GM19324 (cell line): ENCODE data around the gene SESN3.
"Not testable (repeated sequence)": the region's sequence is repeated elsewhere in the genome, so short reads cannot be mapped to it uniquely, and the experiment has no call there.

ENCODE experiments used
- ATAC-seq: cut with Tn5 transposase; IDR thresholded peaks from one replicate; pipeline ENCODE4 v1.9.1; 2021; ENCODE audit warnings: mild to moderate bottlenecking, moderate library complexity; ENCODE audit not compliant: unreplicated experiment, low FRiP score

The SESN3 gene, protein sequence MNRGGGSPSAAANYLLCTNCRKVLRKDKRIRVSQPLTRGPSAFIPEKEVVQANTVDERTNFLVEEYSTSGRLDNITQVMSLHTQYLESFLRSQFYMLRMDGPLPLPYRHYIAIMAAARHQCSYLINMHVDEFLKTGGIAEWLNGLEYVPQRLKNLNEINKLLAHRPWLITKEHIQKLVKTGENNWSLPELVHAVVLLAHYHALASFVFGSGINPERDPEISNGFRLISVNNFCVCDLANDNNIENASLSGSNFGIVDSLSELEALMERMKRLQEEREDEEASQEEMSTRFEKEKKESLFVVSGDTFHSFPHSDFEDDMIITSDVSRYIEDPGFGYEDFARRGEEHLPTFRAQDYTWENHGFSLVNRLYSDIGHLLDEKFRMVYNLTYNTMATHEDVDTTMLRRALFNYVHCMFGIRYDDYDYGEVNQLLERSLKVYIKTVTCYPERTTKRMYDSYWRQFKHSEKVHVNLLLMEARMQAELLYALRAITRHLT

DNA sequence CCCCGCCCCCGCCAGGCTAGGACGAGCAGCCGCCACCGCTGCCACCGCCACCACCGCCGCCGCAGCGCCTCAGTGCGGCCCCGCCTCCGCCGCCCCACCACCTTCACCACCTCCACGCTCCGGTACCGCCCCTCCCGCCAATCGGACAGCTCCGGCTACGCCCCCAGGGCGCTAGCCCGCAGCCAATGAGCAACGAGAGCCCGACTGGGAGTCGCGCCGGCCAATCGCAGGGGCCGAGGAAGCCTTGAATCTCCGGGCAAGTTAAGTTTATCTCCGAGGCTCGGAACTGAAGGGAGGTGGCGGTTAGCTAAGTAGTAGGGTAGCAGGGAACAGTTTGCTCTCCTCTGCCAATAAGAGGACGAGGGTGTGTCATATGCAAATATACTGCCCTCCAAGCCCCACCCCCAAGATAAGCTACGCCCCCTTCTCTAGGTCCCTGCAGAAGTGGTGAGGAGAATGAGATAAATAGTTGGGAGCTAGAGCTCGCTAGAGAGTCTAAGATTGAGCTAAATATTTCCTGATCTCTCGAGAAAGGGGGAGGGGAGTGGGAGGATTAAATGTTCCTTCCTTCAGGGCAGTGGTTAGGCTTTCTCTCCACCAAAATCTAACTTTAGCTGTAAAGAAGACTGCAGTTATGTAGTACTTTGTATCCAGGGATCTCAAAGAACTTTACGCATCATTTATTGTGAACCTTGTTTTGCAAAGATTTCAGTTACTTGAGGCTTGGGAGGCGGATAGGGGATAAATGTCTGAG is at the start of gene SESN3:
Gene SESN3, minus strand, starts transcription at position 76 of the 754 bp plus-strand sequence. CDS start 342 bp downstream, outside the sequence.
- ATAC-seq, result peak; percentile 98

DNA sequence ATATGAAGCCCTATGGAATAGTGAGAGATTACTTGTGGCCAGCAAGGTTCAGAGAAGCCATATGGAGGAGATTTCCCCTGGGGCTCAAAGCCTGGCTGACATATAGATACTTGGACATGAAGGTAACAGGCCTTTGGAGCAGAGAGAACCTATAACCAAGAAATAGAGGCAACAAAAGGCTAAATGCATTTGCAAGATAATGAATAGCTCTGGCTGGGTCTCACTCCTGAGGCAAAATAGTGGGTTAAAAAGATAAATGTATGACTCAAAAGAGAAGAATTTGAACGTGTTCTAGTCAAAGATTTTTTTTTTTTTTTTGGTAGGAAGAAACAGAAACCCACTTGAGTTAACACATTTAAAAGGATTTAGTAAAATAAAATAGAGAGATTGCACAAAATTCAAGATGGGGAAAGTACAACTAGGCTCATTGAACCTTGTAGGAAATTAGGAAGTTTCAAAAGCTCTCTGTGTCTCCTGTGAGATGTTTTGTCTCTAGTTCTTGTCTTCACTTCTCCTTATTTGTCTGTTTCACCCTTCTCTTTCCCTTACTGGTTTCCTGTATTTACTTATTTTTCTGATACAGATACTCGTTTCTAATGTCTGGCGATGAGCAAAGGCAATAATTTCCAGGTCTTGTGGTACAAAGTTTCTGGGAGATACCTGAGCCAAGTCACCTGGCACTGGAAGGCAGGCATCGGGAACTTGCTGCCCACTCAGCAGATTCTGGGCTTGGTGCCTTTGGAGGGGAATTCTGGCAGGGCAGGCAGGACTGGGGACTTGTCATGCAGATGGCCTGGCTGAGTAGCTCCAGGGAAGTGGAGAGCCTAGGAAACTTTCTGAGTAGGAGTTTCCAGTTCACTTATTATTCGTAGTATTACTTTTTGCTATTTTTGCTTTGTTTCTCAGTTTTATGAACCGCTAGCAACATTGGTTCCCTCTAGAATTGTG is 49.2 kb upstream of the SESN3 start:
- no peak for ATAC-seq

DNA sequence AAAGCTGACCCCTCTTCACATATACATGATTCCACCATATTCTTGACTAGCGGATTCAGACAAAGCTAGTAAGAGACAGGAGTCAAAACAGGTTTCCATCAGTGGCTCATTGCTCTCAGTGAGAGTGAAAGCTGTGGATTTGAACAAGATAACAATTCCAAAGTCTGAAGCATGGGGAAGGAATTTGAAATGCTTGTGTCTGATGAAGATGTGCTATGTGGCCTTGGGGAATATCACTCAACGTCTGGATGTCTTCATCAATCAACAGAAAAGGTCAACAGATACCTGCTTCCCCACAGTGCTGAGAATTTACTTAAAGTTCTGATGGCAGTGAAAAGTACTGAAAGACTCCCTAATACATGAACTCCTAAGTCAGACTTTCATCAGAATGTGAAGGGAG is 46.9 kb upstream of the SESN3 start:
- ATAC-seq, result no peak

DNA sequence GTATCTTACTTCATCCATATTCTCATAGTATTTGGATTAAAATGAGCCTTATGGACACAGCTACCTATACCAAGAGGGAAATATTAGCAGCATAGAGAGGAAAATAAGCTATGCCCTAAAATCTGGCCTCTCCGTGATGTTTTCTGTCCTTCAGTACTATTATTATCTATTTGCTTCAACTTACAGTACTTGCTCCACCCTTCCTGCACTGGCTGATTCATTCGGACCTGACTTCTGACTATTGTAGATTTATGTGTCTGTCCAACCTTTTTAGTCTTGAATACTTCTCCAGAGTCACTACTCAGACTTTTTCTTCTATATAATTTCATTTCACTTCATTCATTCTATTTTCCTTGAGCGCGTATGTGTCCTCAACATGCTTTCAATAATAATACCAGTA is 45.1 kb upstream of the SESN3 start:
- ATAC-seq, result no peak

DNA sequence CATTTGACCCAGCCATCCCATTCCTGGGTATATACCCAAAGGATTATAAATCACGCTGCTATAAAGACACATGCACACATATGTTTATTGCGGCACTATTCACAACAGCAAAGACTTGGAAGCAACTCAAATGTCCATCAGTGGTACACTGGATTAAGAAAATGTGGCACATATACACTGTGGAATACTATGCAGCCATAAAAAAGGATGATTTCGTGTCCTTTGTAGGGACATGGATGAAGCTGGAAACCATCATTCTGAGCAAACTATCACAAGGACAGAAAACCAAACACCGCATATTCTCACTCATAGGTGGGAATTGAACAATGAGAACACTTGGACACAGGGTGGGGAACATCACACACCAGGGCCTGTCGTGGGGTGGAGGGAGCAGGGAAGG is 42.6 kb upstream of the SESN3 start:
- ATAC-seq, result not testable (repeated sequence)

DNA sequence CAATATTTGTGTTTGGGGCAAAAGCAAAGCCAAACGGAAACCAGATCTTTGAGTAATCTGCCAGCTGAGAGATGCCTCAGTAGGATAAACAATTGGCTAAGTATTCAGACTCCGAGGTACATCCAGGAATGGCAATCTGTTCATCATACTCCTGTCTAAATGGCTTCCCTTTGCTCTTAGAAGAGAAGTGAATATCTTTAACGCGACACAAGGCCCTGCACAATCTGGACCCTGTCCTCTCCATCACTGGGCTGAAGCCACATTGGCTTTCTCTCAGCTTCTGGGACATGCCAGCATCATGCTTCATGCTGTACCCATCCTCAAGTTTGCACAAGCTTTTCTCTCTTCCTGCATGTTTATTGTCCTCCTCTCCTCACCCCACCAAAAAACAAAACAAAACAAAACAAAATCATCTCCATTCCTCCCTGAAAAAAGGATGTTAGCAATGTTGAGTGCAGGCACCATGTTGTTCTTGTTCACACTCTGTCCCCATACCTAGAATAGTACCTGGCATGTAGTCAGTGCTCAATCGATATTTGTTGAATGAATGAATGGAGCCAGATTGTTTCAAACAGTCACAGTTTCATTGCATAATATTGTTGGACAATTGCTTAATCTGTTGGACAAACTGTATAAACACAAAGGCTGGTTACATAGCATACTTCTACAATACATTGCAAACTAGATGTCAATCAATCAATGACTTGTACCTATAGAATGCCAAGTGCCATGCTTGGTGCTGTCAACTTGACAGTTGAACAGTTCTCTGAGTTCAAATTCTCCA is 38.2 kb upstream of the SESN3 start:
- ATAC-seq, result no peak

DNA sequence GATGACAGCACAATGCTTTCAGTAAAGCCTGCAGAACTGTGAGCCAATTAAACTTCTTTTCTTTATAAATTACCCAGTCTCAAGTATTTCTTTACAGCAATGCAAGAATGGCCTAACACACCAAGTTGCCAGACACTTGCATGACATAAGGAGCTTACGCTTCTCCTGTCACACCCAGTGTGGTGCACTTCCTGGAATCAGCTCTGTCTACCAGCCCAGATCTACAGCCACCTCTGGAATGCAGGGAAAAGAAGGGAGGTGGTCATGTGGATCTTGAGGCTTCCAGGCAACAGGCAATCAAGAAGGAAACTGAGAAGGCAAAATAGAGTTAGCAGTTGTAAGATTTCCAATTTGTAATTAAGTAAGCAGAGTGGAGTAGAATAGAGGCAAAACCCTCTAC is 37.4 kb upstream of the SESN3 start:
- ATAC-seq, result no peak

DNA sequence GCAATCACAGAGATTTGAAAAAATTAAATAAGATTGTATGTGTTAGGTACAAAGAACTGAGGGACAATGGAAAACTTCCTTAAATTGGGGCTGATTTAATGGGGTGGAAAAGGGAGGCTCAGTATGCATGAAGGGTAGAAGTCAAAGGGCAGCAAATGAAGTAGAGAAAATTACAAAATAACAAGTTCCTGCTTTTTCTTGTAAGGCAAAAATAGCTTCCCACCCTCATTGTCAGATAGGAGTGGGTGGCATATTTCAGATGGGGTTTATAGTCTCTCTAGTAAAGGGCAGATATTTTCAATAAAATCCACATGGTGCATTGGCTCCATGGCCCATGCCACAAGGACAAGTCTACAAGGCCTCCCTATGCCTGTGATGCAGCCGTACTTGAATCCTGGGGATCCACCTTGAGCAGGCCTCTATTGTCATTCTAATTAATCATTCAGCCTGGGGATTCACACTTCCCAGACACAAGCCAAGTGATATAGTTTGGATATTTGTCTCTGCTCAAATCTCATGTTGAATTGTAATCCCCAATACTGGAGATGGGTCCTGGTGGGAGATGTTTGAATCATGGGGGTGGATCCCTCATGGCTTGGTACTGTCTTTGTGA is 36.7 kb upstream of the SESN3 start:
- no peak for ATAC-seq

DNA sequence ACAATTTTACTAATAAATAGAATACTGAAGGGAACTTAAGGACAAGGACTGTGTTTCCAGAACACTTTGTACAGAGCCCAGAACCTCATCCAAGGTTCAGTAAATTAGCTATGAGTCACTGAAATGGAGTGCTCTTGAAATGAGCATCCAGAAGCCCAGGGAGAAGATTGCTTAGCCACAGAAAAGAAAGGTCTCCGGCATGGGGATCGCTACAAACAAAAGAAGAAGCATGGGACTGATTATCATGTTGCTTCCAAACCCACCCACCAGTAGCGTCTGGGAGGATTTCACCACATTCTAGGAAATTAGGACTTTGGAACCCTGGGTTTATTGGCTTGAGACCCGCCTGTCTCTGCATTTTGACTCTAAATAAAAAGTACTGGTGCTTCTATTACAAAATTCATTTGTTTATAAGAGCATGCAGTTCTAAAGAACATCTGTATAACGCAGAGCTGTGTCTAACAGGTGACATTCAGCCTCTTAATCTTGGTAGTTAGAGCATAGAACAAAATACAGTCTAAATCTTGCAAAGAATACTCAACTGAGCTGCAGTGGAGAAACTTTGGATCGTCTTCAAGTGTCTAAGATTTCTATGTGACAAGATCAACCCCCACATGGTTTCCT is 35.9 kb upstream of the SESN3 start:
- ATAC-seq, result no peak

DNA sequence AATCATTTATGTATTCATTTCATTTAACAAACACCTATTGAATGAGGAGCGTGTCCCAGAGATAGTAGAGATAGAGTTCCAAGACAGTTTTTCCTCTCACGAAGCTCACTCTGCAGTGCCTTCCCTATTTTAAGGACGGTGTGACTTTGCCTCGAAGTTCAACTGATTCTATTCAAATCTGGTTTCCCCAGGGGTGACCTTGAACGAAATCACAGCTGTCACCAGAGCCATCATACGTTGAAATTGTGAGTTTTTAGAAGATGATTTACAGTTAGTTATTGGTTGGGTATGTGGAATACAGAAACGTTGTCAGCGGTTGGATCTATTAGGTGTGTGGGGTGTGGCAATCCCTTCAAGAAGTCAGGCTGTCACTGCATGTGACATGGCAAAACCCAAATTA is 33.9 kb upstream of the SESN3 start:
- ATAC-seq, result no peak

DNA sequence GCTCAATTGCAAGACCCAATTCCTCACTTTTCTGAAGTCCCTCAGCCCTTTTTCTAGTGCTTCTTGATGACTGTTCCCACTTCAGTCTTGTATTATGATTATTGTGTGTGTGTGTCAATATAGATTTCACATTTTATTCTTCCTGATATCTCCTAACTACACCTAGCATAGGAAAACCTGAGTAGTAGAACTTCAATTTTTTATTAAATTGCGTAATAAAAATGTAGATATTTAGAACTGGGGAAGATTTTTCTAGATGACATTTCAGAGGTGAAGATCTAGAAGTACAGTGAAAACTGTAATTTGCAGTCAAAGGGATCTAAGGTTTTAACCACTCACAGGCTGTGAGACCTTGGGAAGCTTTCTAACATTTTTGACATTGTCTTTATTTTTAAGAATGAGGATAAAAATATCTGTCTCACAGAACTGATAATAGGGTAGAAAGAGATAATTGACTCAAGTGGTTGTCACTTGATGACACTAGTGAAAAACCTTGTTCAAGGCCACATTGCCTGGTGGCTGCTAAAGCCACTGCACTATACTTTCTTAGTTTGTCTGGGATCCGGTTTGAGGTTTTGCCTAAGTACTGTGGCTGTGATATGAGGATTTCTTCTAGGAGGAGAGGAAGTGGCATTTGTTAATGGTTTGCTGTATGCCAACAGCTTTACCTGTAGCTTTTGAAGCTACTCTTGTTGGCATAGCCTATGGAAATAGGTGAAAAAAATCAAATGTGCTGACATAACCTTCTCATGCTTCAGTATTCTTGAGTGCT is 32.2 kb upstream of the SESN3 start:
- ATAC-seq, result no peak

DNA sequence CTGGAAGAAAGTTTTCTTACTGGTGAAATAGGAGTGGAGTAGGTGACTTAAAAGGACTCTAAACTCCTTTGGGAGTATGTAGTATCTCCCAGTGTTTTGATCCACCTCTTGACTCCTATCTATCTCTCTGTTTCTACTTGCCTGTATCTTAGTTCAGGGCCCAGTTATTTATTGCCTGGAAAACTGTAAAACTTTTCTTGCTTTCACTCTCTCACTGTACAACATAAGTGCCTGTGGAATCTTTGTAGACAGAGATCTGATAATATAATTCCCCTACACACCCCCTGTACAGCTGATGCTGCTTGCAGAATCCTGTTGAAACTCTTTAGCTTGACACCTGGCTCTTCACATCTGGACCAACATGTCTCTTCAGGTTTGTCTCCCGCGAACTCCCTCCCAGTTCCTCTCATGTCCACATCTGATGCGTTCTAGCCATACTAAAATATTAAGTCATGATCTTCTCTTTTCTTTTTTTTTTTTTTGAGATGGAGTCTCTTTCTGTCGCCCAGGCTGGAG is 26.5 kb upstream of the SESN3 start:
- no peak for ATAC-seq

DNA sequence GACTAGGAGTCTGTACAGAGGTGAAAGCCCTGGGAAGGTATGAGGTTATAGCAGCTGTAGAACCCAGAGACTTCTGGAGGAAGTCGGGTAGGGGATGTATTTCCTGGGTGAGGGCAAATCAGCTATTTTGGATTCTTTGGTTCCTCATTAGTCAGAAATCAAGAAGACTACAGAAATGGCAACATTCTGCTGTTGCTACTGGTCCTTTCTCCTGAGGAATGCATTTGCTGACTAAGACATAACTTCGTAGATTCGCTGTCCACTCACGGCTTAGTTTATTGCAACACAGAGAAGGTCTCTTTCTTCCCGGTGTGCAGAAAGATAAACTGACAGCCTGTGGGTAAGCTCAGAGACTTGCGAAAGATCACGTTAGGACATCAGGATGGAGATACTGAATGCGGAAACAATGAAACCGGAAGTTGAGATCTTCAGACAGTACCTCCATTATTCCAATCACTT is 25.3 kb upstream of the SESN3 start:
- no peak for ATAC-seq

DNA sequence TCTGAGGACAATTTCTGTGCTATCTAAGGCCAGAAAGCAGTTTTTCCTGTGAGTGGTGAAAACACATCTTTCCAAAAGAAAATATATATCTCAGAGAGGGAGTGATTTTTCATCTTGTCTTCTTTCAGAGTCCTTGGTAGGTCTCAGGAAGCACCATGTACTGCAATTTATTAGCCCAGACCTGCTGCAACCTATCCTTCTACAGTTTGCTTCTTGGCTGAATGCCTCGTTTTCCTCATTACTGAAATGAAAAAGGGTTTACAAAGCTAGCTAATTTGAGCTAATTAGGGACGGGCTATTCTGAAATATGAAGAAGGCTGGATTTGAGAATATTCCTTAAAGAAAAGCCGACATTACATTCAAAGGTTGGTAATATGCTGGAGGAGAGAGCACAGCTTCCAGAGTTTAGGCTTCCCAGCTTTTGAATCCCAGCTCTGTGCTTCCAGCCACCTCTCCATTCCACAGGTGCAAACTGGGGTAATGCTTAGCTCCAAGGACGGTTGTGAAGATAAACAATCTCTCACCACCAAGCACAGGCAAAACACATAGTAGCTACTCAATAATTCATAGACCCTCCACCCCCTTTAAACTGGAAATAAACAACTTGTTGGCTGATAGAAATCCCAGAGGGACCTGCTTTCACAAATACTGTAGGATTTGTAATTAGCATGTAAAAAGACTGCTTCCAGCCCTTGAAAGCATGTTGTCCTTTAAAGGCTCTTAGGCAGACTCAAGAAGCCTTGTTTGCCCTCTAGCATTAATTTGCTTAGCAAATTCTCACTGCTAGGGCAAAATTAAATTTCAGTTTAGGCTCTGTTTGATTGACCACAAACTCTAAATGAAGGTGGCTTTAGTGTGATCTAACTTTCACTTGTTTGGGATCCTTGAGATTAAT is 24.5 kb upstream of the SESN3 start:
- ATAC-seq, result no peak

DNA sequence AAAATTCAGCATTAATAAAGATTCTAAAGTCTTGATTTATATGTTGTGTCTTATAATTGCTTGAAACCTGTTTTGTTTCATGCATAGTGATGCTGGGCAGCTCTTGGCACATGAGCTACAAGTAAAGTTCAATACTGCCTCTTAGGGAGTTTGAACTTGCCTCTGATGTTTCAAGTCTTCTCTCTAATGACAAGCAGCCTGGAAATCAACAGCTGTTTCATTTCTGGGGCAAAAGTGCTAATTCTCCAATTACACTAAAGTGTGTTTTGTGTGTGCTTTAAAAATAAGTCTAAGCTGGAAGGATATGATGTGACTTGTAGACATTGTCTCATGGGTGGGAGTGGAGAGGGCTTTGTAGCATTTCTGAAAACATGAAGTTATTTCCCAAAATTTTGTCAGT is 23.7 kb upstream of the SESN3 start:
- peak; percentile 10 for ATAC-seq

DNA sequence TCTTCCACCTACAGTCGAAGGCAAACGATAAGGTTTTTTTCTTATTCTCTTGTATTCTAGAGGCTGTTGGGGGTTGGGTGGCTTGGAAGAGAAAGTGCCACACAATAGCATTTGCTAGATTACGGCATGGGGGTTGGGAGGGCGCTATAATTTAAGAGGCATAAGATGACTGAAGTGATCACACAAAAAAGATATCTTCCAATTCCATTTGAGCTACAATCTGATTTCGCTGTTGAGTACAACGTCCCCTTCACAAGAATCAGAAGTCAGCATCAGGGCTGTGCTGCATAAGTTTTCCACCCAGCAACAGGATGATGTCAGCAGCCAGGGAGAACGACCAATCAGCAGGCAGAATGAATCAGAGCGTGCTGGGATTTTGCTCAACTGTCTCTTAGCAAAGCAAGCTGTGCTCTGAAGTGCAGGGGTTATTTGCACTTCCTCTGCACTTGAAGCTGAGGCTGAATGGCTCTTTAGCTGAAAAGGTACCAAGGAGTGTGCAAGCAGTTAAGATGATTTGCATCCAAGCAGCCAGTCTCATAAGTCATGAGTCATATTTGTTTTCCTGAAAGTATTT is 23.2 kb upstream of the SESN3 start:
- ATAC-seq, result peak; percentile 97

DNA sequence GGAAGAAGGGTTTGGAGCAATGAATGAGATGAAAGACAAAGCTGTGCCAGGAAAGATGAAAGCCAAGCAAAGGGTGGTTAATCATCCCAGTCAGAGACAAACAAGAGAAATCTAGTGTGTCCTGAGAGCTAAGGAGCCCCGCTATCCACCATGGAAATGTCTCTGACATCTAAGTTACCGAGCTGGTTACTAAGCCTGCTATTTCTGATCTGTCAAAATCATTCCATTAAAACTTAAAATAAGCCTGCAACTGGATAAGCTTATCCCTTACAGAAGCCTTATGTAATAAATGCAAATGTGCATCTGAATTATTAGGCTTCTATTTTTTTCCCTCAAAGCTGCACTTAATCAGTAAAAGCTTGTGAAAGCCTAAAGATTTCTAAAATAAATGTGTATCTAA is 22.1 kb upstream of the SESN3 start:
- no peak for ATAC-seq
